Suprapubic skin (tissue), 4 donors: ENCODE results near the gene GARNL3.

Experiments used
- POLR2A ChIP-seq, 2 donors: fragments of 450-650 bp; IDR thresholded peaks; one replicate each; pipeline ENCODE4 v1.6.1; 2017; ENCODE audit warnings: antibody characterized with exemption in 2 of 2, mild to moderate bottlenecking in 2 of 2, moderate library complexity in 2 of 2
- POLR2AphosphoS5 ChIP-seq, 3 donors: sonication (generic); formaldehyde crosslinking; IDR thresholded peaks; one replicate each; pipeline ENCODE4 v1.6.1; 2017; ENCODE audit warnings: antibody characterized with exemption in 3 of 3
- TF ChIP-seq, protein P1 (sequence below), 2 donors: fragments of 200-600 bp in 1 of 2; fragments of 450-650 bp in 1 of 2; sonication (generic) in 1 of 2; IDR thresholded peaks; one replicate each; pipeline ENCODE4 v1.5.1; 2016 to 2019; ENCODE audit warnings: antibody characterized with exemption in 2 of 2, mild to moderate bottlenecking in 1 of 2, moderate library complexity in 1 of 2

DNA sequence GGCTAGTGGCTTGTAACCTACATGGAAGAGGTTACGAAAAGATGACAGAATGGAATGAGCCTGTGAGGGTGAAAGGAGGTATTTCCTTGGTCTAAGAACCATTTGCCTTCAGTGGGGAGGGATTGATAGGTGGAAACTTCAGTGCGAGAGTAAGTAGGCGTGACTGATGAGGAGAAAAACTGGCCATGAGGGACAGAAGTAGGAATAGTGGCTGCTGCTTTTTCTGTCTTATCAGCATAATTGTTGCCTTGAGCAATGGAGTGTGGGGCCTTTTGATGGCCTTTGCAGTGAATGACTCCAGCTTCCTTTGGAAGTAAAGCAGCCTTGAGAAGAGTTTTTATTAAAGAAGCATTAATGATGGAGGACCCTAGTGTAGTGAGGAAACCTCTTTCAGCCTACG lies 150.6 kb downstream of the GARNL3 start:
- TF ChIP-seq, protein P1, sequence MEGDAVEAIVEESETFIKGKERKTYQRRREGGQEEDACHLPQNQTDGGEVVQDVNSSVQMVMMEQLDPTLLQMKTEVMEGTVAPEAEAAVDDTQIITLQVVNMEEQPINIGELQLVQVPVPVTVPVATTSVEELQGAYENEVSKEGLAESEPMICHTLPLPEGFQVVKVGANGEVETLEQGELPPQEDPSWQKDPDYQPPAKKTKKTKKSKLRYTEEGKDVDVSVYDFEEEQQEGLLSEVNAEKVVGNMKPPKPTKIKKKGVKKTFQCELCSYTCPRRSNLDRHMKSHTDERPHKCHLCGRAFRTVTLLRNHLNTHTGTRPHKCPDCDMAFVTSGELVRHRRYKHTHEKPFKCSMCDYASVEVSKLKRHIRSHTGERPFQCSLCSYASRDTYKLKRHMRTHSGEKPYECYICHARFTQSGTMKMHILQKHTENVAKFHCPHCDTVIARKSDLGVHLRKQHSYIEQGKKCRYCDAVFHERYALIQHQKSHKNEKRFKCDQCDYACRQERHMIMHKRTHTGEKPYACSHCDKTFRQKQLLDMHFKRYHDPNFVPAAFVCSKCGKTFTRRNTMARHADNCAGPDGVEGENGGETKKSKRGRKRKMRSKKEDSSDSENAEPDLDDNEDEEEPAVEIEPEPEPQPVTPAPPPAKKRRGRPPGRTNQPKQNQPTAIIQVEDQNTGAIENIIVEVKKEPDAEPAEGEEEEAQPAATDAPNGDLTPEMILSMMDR (IDR thresholded peaks at IDR 0.05) = no peak
- TF ChIP-seq POLR2AphosphoS5 (IDR thresholded peaks at IDR 0.05) (no peak), POLR2A (IDR thresholded peaks at IDR 0.05) (no peak)
